NCI-H446 (cell line): Measurements from ENCODE around the gene SHOX.
"Not testable (repeated sequence)": the region's sequence is repeated elsewhere in the genome, so short reads cannot be mapped to it uniquely, and the experiment has no call there.

ENCODE experiments used
- DNase-seq, 2 experiments: peaks; one replicate each; lab custom pipeline; 2025; lab: John Stamatoyannopoulos, UW

The SHOX gene

GRCh38 chrX:637660-638481 is 7.3 kb downstream of the SHOX start:
- DNase-seq = no peak

- no peak for DNase-seq
Measured at GRCh38 chrX:638482-639131, 8.0 kb downstream of the SHOX start.

GRCh38 chrX:639151-639550 is 8.6 kb downstream of the SHOX start:
- no peak for DNase-seq

- no peak for DNase-seq
Measured at GRCh38 chrX:640641-641040, 10.1 kb downstream of the SHOX start.

- DNase-seq = no peak
Measured at GRCh38 chrX:641671-642435, 11.3 kb downstream of the SHOX start.

- no peak for DNase-seq
Measured at GRCh38 chrX:642436-643240, 12.0 kb downstream of the SHOX start.

GRCh38 chrX:643241-643595 is 12.6 kb downstream of the SHOX start:
- DNase-seq = no peak

GRCh38 chrX:643911-644303 is 13.3 kb downstream of the SHOX start:
- DNase-seq = no peak

- DNase-seq = no peak
Measured at GRCh38 chrX:644304-645281, 14.0 kb downstream of the SHOX start.

GRCh38 chrX:646228-646495 is 15.6 kb downstream of the SHOX start:
- no peak for DNase-seq

GRCh38 chrX:646796-647195 is 16.2 kb downstream of the SHOX start:
- no peak for DNase-seq

- DNase-seq = no peak
Measured at GRCh38 chrX:649166-649565, 18.6 kb downstream of the SHOX start.

- no peak for DNase-seq
Measured at GRCh38 chrX:650324-650723, 19.7 kb downstream of the SHOX start.

- no peak for DNase-seq
Measured at GRCh38 chrX:650811-651210, 20.2 kb downstream of the SHOX start.

GRCh38 chrX:651922-652321 is 21.3 kb downstream of the SHOX start:
- not testable (repeated sequence) for DNase-seq

GRCh38 chrX:652341-652741 is 21.8 kb downstream of the SHOX start:
- no peak for DNase-seq

- DNase-seq = no peak
Measured at GRCh38 chrX:653306-653705, 22.7 kb downstream of the SHOX start.

GRCh38 chrX:661154-661553 is 30.6 kb downstream of the SHOX start:
- DNase-seq = no peak

GRCh38 chrX:662126-662525 is 31.5 kb downstream of the SHOX start:
- DNase-seq = no peak

GRCh38 chrX:663841-664240 is 33.2 kb downstream of the SHOX start:
- DNase-seq = no peak
